HG03521 (cell line): ENCODE results near the gene NLRC3.
A peak's percentile ranks its signal among the peaks of the same experiment; 100 is the strongest.
"Not testable (repeated sequence)": the region's sequence is repeated elsewhere in the genome, so short reads cannot be mapped to it uniquely, and the experiment has no call there.

Source experiments
- ATAC-seq: cut with Tn5 transposase; IDR thresholded peaks from one replicate; pipeline ENCODE4 v1.9.1; 2021; ENCODE audit warnings: mild to moderate bottlenecking, moderate library complexity; ENCODE audit not compliant: unreplicated experiment

Gene NLRC3, protein sequence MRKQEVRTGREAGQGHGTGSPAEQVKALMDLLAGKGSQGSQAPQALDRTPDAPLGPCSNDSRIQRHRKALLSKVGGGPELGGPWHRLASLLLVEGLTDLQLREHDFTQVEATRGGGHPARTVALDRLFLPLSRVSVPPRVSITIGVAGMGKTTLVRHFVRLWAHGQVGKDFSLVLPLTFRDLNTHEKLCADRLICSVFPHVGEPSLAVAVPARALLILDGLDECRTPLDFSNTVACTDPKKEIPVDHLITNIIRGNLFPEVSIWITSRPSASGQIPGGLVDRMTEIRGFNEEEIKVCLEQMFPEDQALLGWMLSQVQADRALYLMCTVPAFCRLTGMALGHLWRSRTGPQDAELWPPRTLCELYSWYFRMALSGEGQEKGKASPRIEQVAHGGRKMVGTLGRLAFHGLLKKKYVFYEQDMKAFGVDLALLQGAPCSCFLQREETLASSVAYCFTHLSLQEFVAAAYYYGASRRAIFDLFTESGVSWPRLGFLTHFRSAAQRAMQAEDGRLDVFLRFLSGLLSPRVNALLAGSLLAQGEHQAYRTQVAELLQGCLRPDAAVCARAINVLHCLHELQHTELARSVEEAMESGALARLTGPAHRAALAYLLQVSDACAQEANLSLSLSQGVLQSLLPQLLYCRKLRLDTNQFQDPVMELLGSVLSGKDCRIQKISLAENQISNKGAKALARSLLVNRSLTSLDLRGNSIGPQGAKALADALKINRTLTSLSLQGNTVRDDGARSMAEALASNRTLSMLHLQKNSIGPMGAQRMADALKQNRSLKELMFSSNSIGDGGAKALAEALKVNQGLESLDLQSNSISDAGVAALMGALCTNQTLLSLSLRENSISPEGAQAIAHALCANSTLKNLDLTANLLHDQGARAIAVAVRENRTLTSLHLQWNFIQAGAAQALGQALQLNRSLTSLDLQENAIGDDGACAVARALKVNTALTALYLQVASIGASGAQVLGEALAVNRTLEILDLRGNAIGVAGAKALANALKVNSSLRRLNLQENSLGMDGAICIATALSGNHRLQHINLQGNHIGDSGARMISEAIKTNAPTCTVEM

DNA sequence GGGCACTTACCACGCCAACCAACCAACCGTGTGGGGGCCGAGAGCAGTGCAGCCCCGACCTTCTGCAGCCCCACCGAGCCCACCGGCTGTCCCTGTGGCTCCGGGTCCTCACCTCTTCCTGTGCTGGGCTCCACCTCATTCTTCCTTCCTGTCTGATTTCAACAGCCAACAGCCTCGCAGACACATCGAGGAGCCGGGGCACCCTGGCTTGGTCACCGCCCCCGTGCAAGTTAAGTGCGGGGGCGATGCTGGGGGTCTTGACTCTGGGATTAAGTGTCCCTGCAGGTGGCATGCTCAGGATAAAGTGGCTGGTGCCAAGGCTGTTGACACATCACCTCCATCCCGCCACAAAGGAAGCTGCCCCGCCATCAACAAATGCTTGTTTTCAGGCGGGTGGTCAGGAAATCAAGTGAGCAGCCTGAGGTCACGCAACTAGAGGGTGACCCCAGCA lies at the start of gene NLRC3:
NLRC3 (minus strand) TSS at position 102 of the 451 bp plus-strand sequence. CDS start 12,367 bp downstream, outside the sequence.
- ATAC-seq, result no peak

DNA sequence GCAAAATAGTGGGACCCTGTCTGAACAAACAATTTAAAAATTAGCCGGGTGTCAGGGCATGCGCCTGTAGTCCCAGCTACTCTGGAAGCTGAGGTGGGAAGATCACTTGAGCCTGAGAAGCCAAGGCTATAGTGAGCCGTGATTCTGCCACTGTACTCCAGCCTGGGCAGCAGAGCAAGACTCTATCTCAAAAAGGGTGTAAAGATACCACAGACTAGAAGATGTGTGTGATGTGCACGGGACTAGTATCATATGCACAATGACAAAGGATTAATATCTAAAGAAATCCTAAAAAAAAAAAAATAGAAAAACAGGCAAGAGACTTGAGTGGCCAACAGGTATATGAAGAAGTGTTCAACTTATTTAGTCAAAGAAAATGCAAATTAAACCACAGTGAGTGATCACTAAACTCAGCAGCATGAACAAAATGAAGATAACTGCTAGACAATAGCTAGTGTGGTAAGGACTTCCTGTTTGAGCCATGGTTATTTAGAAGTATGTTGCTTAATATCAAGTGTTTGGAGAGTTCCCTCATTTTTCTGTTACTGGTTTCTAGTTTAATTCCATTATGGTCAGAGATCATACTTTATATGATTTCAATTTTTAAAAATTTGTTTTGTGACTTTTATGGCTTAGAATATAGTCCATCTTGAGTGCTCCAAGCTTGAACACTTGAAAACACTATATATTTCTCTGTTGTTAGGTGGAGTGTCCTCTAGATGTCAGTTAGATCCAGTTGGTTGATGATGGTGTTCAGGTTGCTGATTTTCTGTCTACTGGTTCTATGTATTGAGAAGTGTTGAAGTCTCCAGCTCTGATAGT lies 48.9 kb upstream of the NLRC3 start:
- no peak for ATAC-seq

- no peak for ATAC-seq
These were observed 48.1 kb upstream of the NLRC3 start for GRCh38 chr16:3625331-3625730.

GRCh38 chr16:3623642-3624041 lies 46.4 kb upstream of the NLRC3 start:
- ATAC-seq, result no peak

GRCh38 chr16:3618769-3619141 lies 41.6 kb upstream of the NLRC3 start:
- no peak for ATAC-seq

DNA sequence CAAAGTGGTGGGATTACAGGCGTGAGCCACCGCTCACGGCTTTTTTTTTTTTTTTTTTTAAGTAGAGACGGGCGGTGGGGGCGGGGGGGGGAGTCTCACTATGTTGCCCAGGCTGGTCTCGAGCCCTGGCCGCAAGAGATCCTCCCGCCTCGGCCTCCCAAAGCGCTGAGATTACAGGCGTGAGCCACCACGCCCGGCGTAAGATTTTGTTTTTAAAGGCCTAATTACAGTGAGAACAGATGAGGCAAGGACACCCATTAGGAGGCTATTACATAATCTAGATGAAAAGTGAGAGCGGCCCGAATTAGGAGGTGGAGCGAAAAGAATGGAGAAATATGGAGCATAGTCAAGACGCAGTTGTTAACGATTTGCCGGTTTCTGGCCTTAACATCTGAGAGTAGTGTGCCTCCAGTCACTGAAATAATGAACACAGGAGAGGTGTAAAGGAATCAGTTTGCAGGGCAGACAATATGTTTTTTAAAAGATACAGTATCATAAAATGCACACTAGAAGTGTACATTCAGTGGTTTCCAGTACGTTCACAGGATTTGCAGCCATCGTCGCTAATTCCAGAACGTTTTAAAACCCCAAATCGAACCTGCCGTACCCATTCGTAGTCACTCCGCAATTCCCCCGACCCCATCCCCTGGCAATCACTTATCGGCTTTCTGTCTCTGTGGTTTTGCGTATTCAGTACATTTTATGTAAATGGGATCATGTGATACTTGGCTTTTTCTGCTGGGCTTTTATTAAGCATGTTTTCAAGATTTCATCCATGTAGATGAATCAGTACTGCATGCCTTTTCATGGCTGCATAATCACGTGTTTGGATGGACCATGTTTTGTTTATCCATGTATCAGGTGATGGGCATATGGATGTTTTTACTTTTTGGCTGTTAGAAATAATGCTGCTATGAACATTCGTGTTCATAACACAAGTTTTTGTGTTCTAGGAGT lies 35.6 kb upstream of the NLRC3 start:
- ATAC-seq, result no peak

DNA sequence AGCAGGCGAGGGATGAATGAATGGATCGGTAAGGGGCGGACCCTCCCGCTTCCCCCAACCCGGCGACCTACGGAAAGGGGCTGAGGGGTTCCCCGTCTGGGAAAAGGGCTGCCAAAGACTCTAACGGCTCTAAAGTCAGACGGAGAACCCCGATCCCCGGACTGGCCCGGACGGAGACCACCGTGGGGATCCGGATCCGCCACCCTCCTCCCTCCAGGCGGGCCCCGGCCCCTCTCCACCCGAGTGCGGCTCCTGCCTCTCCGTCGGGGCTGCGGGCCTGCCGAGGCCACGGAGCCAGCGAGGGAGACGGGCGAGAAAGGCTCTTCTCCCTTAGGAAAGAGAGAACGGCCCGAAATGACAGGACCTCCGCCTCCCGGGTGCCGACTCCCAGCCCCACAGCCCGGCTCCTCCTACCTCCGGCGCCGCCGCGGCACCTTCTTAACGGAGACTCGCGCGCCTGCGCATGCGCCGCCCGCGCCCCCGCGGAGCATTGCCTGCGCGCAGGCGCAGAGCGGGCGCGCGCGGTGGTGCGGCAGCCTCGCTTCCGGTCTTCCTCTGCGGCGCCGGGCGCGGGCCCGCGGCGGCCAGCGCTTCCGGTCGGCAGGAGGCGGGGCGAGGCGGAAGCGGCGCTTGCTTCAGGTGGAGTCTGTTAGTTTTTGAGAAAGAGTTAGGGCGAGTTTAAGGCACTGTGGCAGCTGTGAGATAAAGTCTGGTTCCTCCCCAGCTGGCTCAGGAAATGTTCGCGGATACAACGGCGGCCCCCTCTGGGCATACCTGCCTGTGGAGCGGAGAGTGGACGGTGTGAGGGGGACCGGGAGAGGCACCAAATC lies 34.2 kb upstream of the NLRC3 start, which contains the start of gene SLX4:
SLX4 (minus strand) TSS at position 461 of the 830 bp plus-strand sequence. CDS start 2,642 bp downstream, outside the sequence.
- ATAC-seq, result peak; percentile 88

GRCh38 chr16:3610698-3611145 lies 33.5 kb upstream of the NLRC3 start:
- ATAC-seq, result no peak

DNA sequence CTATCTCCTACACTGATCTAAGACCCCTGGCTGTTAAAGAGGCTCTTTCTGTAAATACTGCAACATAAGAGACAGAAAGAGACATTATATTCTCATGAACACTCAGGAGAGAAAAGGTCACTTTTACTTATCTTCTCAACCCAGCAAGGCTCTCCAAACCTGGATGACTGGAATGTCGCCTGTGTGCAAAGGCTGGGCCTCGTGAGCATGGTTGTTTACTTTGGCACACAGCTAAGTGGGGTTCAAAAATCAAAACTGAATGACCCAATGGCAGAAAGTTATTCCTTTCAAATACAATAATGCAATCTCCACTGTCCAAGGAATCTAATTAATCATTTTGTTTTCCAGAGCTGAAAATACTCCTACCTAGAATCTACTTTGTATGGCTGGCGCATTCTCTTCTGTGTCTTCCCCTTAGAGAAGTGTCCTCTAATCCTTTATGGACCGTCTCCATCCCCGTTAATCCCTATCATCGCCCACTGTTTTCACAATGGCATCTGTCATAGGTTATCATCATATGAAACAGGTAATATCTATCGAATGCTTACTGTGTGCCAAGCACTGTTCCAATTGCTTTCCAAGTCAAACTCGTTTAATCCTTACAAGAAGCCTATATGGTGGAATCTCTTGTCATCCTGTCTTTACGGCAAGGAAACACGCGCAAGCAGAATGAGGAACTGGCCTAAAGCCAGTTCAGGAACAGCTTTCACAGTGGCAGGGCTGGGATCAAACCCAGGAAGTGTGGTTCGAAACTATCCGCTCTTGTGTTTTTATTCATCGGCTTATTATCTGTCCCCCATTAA lies 32.9 kb upstream of the NLRC3 start:
- no peak for ATAC-seq

- ATAC-seq, result not testable (repeated sequence)
These were observed 31.8 kb upstream of the NLRC3 start for GRCh38 chr16:3608976-3609375.

DNA sequence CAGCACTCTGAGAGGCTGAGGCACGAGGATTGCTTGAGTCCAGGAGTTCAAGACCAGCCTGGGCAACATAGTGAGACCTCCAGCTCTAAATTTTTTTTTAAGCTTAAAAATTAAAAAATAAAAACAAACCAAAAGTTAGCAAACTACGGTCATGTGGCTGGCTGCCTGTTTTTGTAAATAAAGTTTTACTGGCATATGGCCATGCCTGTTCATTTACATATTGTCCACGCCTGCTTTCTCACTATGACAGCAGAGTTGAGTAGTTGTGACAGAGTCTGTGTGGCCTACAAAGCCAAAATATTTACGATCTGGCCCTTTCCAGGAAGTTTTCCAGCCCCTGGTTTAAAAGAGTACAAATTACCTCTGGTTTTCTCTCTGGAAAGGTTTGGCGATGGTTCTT lies 30.9 kb upstream of the NLRC3 start:
- ATAC-seq, result no peak

DNA sequence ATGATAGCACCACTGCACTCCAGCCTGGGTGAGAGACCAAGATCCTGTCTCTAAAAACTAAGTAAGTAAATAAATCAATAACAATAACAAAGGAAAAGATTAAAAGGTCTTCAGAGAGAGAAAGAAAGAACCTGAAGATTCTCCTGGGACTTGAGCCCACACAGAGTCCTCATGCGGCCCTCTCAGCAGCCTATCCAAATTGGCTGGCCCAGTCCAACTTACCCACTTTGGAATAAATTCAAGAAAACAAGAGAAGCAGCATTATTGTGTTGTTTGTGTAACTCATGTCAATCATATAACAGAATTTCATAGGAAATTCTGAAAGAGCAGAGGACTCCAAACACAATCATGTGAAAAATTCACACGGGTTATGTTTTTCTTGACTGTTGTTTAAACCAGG lies 30.4 kb upstream of the NLRC3 start:
- ATAC-seq, result no peak

- ATAC-seq, result no peak
These were observed 30.0 kb upstream of the NLRC3 start for GRCh38 chr16:3607161-3607560.

GRCh38 chr16:3606441-3606840 lies 29.2 kb upstream of the NLRC3 start:
- ATAC-seq, result no peak

GRCh38 chr16:3602320-3602653 lies 25.1 kb upstream of the NLRC3 start:
- ATAC-seq, result no peak

- no peak for ATAC-seq
These were observed 24.6 kb upstream of the NLRC3 start for GRCh38 chr16:3601614-3602319.

- no peak for ATAC-seq
These were observed 22.7 kb upstream of the NLRC3 start for GRCh38 chr16:3599922-3600321.
